ENCODE results near the gene ALPI. TPM values are rescaled to one million over a fixed set of nuclear protein-coding genes. Genes with fewer than 3 reads are reported as not detected.

The ALPI gene
- total RNA-seq, 5 donors from 2014 or later (not counting 1 experiment from before 2014, with no cell fraction given): not detected

Other genes starting within 250 kb of the ALPI start
- gene ALPP, start 77.4 kb upstream of the ALPI start, total RNA-seq: under 1 TPM in 1 of 5 donors, not detected in 4; 0.16 TPM
- under 1 TPM in 1 of 5 donors, not detected in 4; 0.15 TPM for gene ALPG, start 49.3 kb upstream of the ALPI start, total RNA-seq
- gene ECEL1, start 31.7 kb downstream of the ALPI start, total RNA-seq: under 1 TPM in 2 of 5 donors, not detected in 3; 0.15 to 0.19 TPM
- gene PRSS56, start 64.2 kb downstream of the ALPI start, total RNA-seq: not detected
- not detected for gene CHRND, start 70.0 kb downstream of the ALPI start, total RNA-seq
- gene CHRNG, start 83.5 kb downstream of the ALPI start, total RNA-seq: not detected
- 10 to 100 TPM; 15.6 to 20.4 (median 16.9) TPM for gene TIGD1, start 94.4 kb downstream of the ALPI start, total RNA-seq
- 10 to 100 TPM; 49.5 to 60.9 (median 55.3) TPM for gene EIF4E2, start 94.5 kb downstream of the ALPI start, total RNA-seq
- gene EFHD1, start 177.5 kb downstream of the ALPI start, total RNA-seq: 1 to 10 TPM in 4 of 5 donors, under 1 TPM in 1; 0.93 to 3.0 (median 2.3) TPM
- gene GIGYF2, start 241.2 kb downstream of the ALPI start, total RNA-seq: 10 to 100 TPM; 57.8 to 76.8 (median 68.7) TPM